Neural progenitor cell (in vitro differentiated cells): Measurements from ENCODE around the gene PAXX. TPM values are rescaled to one million over a fixed set of nuclear protein-coding genes. Genes with fewer than 3 reads are reported as not detected.

Source experiments
- DNase-seq: peaks from one replicate; pipeline ENCODE4 v3.0.0-alpha.2; 2016; ENCODE audit warnings: low spot score
- H2AFZ ChIP-seq: fragments of 200-600 bp; sonication (generic); replicated peaks from 2 replicates; pipeline ENCODE4 v1.6.1; 2016; ENCODE audit warnings: antibody characterized with exemption
- H3F3A ChIP-seq: fragments of 200-600 bp; sonication (generic); 2 replicates; pipeline ENCODE4 v1.6.1; 2016; ENCODE audit warnings: antibody characterized with exemption, low read depth
- H3K27ac ChIP-seq: fragments of 200-600 bp; sonication (generic); 2 replicates; pipeline ENCODE4 v1.5.1; 2016; ENCODE audit warnings: mild to moderate bottlenecking
- H3K27me3 ChIP-seq: fragments of 200-600 bp; sonication (generic); 2 replicates; pipeline ENCODE4 v1.6.1; 2016; ENCODE audit warnings: mild to moderate bottlenecking, moderate library complexity
- H3K36me3 ChIP-seq: fragments of 200-600 bp; sonication (generic); 2 replicates; pipeline ENCODE4 v1.5.1; 2016
- H3K4me1 ChIP-seq: fragments of 200-600 bp; sonication (generic); 2 replicates; pipeline ENCODE4 v1.6.1; 2016; ENCODE audit warnings: mixed run types
- H3K4me2 ChIP-seq: fragments of 200-600 bp; sonication (generic); 2 replicates; pipeline ENCODE4 v1.6.1; 2016
- H3K4me3 ChIP-seq: fragments of 200-600 bp; sonication (generic); 2 replicates; pipeline ENCODE4 v1.5.1; 2016
- H3K79me2 ChIP-seq: fragments of 200-600 bp; sonication (generic); 2 replicates; pipeline ENCODE4 v1.6.1; 2016; ENCODE audit warnings: low read depth
- H3K9ac ChIP-seq: fragments of 200-600 bp; sonication (generic); 2 replicates; pipeline ENCODE4 v1.6.1; 2016
- H3K9me3 ChIP-seq: fragments of 200-600 bp; sonication (generic); 2 replicates; pipeline ENCODE4 v1.5.1; 2016; ENCODE audit warnings: low read depth
- H4K20me1 ChIP-seq: fragments of 200-600 bp; sonication (generic); 2 replicates; pipeline ENCODE4 v1.6.1; 2016; ENCODE audit warnings: low read depth
- H3K27ac Mint-ChIP-seq: 3 replicates; pipeline ENCODE4 v1.8.0; 2021; ENCODE audit warnings: mixed read lengths
- H3K27me3 Mint-ChIP-seq: 2 replicates; pipeline ENCODE4 v1.8.0; 2022; ENCODE audit warnings: low read depth, mild to moderate bottlenecking, inconsistent platforms, moderate library complexity, mixed read lengths; ENCODE audit not compliant: insufficient read depth
- H3K36me3 Mint-ChIP-seq: 3 replicates; pipeline ENCODE4 v1.8.0; 2021; ENCODE audit warnings: mixed read lengths
- H3K4me1 Mint-ChIP-seq: 3 replicates; pipeline ENCODE4 v1.8.0; 2021; ENCODE audit warnings: mixed read lengths
- H3K4me3 Mint-ChIP-seq: 3 replicates; pipeline ENCODE4 v1.8.0; 2021; ENCODE audit warnings: mild to moderate bottlenecking, moderate library complexity, mixed read lengths
- H3K9me3 Mint-ChIP-seq: 3 replicates; pipeline ENCODE4 v1.8.0; 2020; ENCODE audit warnings: mixed read lengths
- EZH2 ChIP-seq: fragments of 200-600 bp; sonication (generic); IDR thresholded peaks from 2 replicates; pipeline ENCODE4 v1.6.1; 2017; ENCODE audit warnings: antibody characterized with exemption, mild to moderate bottlenecking, moderate library complexity
- EZH2phosphoT487 ChIP-seq: fragments of 200-600 bp; sonication (generic); IDR thresholded peaks from 2 replicates; pipeline ENCODE4 v1.6.1; 2017; ENCODE audit warnings: antibody characterized with exemption
- total RNA-seq: library from RNA; depleted of rRNA; stranded (reverse); fragments of >200 nt; gene quantifications from 2 replicates; pipeline ENCODE4 v1.2.3, GENCODE V29; 2015; ENCODE audit warnings: low replicate concordance
- TF ChIP-seq, protein P1 (sequence below): fragments of 200-600 bp; sonication (generic); IDR thresholded peaks from 2 replicates; pipeline ENCODE4 v1.5.1; 2017; ENCODE audit warnings: antibody characterized with exemption, mild to moderate bottlenecking

PAXX gene
- total RNA-seq, 1 donor from 2014 or later, result 31.5 TPM

DNA sequence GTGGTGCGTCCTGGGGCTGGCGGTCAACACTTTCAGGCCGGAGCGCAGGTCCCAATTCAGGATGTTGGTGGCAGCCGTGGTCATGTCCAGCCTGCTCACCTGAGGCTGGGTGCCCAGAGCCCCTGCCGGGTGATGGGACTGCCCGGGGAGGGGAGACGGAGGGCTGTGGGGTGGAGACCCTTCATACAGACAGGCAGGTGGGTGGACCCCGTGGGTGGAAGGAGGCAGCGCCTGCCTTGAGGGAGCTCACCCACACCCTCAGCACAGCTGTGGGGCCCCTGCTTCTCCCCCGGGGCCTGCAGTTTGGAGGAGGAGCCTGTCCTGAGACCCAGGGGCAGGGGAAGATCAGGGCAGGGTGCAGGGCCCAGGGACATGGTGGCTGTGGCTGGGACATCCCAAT, 21.9 kb upstream of the PAXX start:
- no peak overlapping the region for H3K27ac Mint-ChIP-seq
- H3K4me3 Mint-ChIP-seq, result no peak overlapping the region
- Histone ChIP-seq H2AFZ (no peak overlapping the region), H3K9me3 (no peaks in the 10 kb centered on the region), H3K4me3 (no peak overlapping the region), H4K20me1 (no peaks in the 10 kb centered on the region), H3K36me3 (no peaks in the 10 kb centered on the region), H3K79me2 (no peaks in the 10 kb centered on the region), H3K27me3 (no peaks in the 10 kb centered on the region), H3K4me2 (no peak overlapping the region), H3K9ac (no peak overlapping the region), H3K27ac (no peak overlapping the region), H3K4me1 (peaks cover 6% of the 10 kb centered on the region), H3F3A (no peaks in the 10 kb centered on the region)
- DNase-seq, result no peak
- H3K36me3 Mint-ChIP-seq, result no peaks in the 10 kb centered on the region
- H3K27me3 Mint-ChIP-seq, result peaks cover 6% of the 10 kb centered on the region
- TF ChIP-seq EZH2, result no peak
- no peaks in the 10 kb centered on the region for H3K9me3 Mint-ChIP-seq
- peaks cover 10% of the 10 kb centered on the region for H3K4me1 Mint-ChIP-seq

DNA sequence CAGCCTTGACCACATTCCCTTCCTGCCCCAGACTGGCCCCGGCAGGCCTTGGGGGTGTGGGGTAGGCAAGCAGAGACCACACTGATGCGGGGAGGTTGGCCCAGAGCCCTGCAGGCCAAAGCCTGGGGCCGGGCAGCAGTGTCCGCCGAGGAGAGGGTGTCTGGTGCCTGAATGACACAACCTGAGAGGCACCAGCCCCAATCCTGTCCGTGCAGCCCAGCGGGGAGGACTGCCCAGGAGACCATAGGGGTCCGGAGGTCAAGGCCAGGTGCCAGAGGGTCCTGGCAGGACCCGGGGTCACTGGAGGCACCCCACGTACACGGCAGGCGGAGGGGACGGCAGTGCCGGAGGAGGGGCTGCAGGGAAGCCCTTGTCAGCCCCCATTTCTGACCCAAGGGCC, 20.5 kb upstream of the PAXX start:
- Histone ChIP-seq H3K4me1 (no peaks in the 10 kb centered on the region), H3F3A (no peaks in the 10 kb centered on the region), H3K4me2 (no peak overlapping the region), H3K27me3 (peaks cover 1% of the 10 kb centered on the region), H3K9me3 (no peaks in the 10 kb centered on the region), H3K36me3 (no peaks in the 10 kb centered on the region), H3K9ac (no peak overlapping the region), H3K79me2 (no peaks in the 10 kb centered on the region), H3K27ac (no peak overlapping the region), H2AFZ (no peak overlapping the region), H3K4me3 (no peak overlapping the region), H4K20me1 (no peaks in the 10 kb centered on the region)
- Mint-ChIP-seq H3K27ac (no peak overlapping the region), H3K9me3 (no peaks in the 10 kb centered on the region), H3K4me1 (peaks cover 2% of the 10 kb centered on the region), H3K4me3 (no peak overlapping the region), H3K27me3 (peaks cover 5% of the 10 kb centered on the region), H3K36me3 (no peaks in the 10 kb centered on the region)
- TF ChIP-seq, protein P1, sequence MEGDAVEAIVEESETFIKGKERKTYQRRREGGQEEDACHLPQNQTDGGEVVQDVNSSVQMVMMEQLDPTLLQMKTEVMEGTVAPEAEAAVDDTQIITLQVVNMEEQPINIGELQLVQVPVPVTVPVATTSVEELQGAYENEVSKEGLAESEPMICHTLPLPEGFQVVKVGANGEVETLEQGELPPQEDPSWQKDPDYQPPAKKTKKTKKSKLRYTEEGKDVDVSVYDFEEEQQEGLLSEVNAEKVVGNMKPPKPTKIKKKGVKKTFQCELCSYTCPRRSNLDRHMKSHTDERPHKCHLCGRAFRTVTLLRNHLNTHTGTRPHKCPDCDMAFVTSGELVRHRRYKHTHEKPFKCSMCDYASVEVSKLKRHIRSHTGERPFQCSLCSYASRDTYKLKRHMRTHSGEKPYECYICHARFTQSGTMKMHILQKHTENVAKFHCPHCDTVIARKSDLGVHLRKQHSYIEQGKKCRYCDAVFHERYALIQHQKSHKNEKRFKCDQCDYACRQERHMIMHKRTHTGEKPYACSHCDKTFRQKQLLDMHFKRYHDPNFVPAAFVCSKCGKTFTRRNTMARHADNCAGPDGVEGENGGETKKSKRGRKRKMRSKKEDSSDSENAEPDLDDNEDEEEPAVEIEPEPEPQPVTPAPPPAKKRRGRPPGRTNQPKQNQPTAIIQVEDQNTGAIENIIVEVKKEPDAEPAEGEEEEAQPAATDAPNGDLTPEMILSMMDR, result no peak
- TF ChIP-seq EZH2phosphoT487 (no peak), EZH2 (no peak)
- DNase-seq, result no peak

DNA sequence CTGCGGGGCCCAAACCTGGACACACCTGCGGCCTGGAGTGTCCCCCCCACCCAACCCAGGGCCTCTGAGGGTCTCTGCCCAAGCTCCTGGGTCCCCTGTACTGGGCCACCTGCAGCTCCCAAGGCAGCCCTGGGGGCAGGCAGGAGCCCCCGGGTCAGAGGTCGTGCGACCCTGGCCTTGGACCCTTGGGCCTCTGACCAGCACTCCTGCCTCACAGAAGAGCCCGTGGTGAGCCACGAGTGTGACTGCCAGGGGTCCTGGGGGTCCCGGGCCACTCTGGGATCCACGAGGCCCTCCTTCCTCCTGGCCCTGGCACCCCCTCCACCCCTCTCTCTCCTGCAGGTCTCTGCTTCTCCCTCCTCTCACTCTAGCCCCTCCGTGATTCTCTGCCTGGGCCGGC, 19.9 kb upstream of the PAXX start:
- TF ChIP-seq, protein P1, result no peak
- TF ChIP-seq EZH2, result no peak
- no peak for TF ChIP-seq EZH2phosphoT487
- Mint-ChIP-seq H3K27me3 (peaks cover 5% of the 10 kb centered on the region), H3K4me1 (peaks cover 2% of the 10 kb centered on the region)

DNA sequence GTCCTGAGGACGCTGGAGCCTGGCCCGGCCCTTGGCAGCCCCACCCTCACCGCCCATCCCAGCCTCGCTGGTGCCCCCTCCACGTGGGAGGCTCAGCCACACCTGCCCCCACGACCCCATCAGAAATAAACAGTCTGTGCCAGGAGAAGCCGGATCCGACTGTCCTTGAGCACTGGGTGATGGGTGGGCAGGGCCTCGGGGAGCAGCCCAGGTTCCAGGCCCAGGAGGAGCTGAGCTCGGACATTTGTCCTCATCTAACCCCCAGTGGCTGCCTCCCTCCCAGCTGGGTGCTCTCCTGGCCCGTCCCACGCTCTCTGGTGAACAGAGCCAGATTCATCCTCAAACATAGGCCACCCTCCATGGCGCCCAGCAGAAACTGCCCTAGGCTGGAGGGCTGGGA, 19.5 kb upstream of the PAXX start:
- Mint-ChIP-seq H3K9me3 (no peaks in the 10 kb centered on the region), H3K27me3 (peaks cover 5% of the 10 kb centered on the region), H3K27ac (no peak overlapping the region), H3K4me1 (peaks cover 2% of the 10 kb centered on the region), H3K4me3 (no peak overlapping the region), H3K36me3 (no peaks in the 10 kb centered on the region)
- TF ChIP-seq EZH2phosphoT487 (no peak), EZH2 (no peak)
- TF ChIP-seq, protein P1, result no peak
- Histone ChIP-seq H3K36me3 (no peaks in the 10 kb centered on the region), H4K20me1 (no peaks in the 10 kb centered on the region), H3K27ac (no peak overlapping the region), H3K79me2 (no peaks in the 10 kb centered on the region), H3K27me3 (peaks cover 11% of the 10 kb centered on the region), H3K4me1 (peaks cover 6% of the 10 kb centered on the region), H3K9ac (no peak overlapping the region), H3K4me2 (no peak overlapping the region), H3F3A (no peaks in the 10 kb centered on the region), H2AFZ (no peak overlapping the region), H3K4me3 (no peak overlapping the region), H3K9me3 (no peaks in the 10 kb centered on the region)
- no peak for DNase-seq

More for the DNA sequence above, 19.9 kb upstream of the PAXX start:
- Mint-ChIP-seq H3K27ac (no peak overlapping the region), H3K36me3 (no peaks in the 10 kb centered on the region), H3K9me3 (no peaks in the 10 kb centered on the region), H3K4me3 (no peak overlapping the region)
- H3K4me1 ChIP-seq, result peaks cover 2% of the 10 kb centered on the region
- no peak overlapping the region for H3K4me3 ChIP-seq
- no peak overlapping the region for H2AFZ ChIP-seq
- no peak overlapping the region for H3K4me2 ChIP-seq
- no peaks in the 10 kb centered on the region for H3K36me3 ChIP-seq
- no peak for DNase-seq
- no peak overlapping the region for H3K27ac ChIP-seq
- no peaks in the 10 kb centered on the region for H4K20me1 ChIP-seq
- H3K9me3 ChIP-seq, result no peaks in the 10 kb centered on the region
- H3K79me2 ChIP-seq, result no peaks in the 10 kb centered on the region
- H3K9ac ChIP-seq, result no peak overlapping the region
- H3F3A ChIP-seq, result no peaks in the 10 kb centered on the region
- H3K27me3 ChIP-seq, result peaks cover 7% of the 10 kb centered on the region
